Measurements from ENCODE around the gene CELA2A.
"Not testable (repeated sequence)": the region's sequence is repeated elsewhere in the genome, so short reads cannot be mapped to it uniquely, and the experiment has no call there.

Gene CELA2A

GRCh38 chr1:15444468-15445389, 11.8 kb upstream of the CELA2A start:
- no peak for DNase-seq (ENCODE audit: low read depth in 2 of 2)

- DNase-seq (ENCODE audit: low read depth in 2 of 2): no peak
These were observed 11.0 kb upstream of the CELA2A start for GRCh38 chr1:15445390-15446122.

GRCh38 chr1:15446212-15446611, 10.3 kb upstream of the CELA2A start:
- DNase-seq (ENCODE audit: low read depth in 2 of 2): no peak

- DNase-seq (ENCODE audit: low read depth in 2 of 2): no peak
These were observed 7.6 kb upstream of the CELA2A start for GRCh38 chr1:15448877-15449462.

GRCh38 chr1:15449567-15449966, 7.0 kb upstream of the CELA2A start:
- DNase-seq (ENCODE audit: low read depth in 2 of 2): no peak

GRCh38 chr1:15451014-15451722, 5.4 kb upstream of the CELA2A start:
- no peak for DNase-seq (ENCODE audit: low read depth in 2 of 2)

- DNase-seq (ENCODE audit: low read depth in 2 of 2): no peak
These were observed 4.3 kb upstream of the CELA2A start for GRCh38 chr1:15452216-15452615.

- no peak for DNase-seq (ENCODE audit: low read depth in 2 of 2)
These were observed 3.5 kb upstream of the CELA2A start for GRCh38 chr1:15452866-15453571.

GRCh38 chr1:15453734-15454133, 2.8 kb upstream of the CELA2A start:
- no peak for DNase-seq (ENCODE audit: low read depth in 2 of 2)

- no peak for DNase-seq (ENCODE audit: low read depth in 2 of 2)
These were observed 2.3 kb upstream of the CELA2A start for GRCh38 chr1:15454256-15454655.

GRCh38 chr1:15455522-15455921, 1.0 kb upstream of the CELA2A start:
- DNase-seq (ENCODE audit: low read depth in 2 of 2): no peak

GRCh38 chr1:15457585-15457984, 1.1 kb downstream of the CELA2A start:
- no peak for DNase-seq (ENCODE audit: low read depth in 2 of 2)

GRCh38 chr1:15458388-15458787, 1.9 kb downstream of the CELA2A start:
- DNase-seq (ENCODE audit: low read depth in 2 of 2): not testable (repeated sequence)

GRCh38 chr1:15459771-15460707, 3.5 kb downstream of the CELA2A start:
- no peak for DNase-seq (ENCODE audit: low read depth in 2 of 2)

GRCh38 chr1:15460708-15461095, 4.2 kb downstream of the CELA2A start:
- no peak for DNase-seq (ENCODE audit: low read depth in 2 of 2)

GRCh38 chr1:15463064-15463800, 6.7 kb downstream of the CELA2A start:
- not testable (repeated sequence) for DNase-seq (ENCODE audit: low read depth in 2 of 2)

- not testable (repeated sequence) for DNase-seq (ENCODE audit: low read depth in 2 of 2)
These were observed 7.4 kb downstream of the CELA2A start for GRCh38 chr1:15463926-15464322.

GRCh38 chr1:15465674-15466073, 9.1 kb downstream of the CELA2A start:
- DNase-seq (ENCODE audit: low read depth in 2 of 2): no peak

GRCh38 chr1:15466955-15467625, 10.6 kb downstream of the CELA2A start:
- not testable (repeated sequence) for DNase-seq (ENCODE audit: low read depth in 2 of 2)

Data from stimulated activated CD8-positive, alpha-beta memory T cell treated with anti-CD3 and anti-CD28 coated beads, Interleukin-7, amount 100 ng/mL, for 4 hours (primary cell).